Lower leg skin (tissue), 3 donors: ENCODE results near the gene USB1.

Experiments
- CTCF ChIP-seq, 3 donors: fragments of 450-650 bp; IDR thresholded peaks; one replicate each; pipeline ENCODE4 v1.5.1; 2016; ENCODE audit warnings: antibody characterized with exemption in 3 of 3, mild to moderate bottlenecking in 3 of 3, moderate library complexity in 2 of 3
- POLR2A ChIP-seq, 2 donors: fragments of 450-650 bp; IDR thresholded peaks; one replicate each; pipeline ENCODE4 v1.6.1; 2016 to 2017; ENCODE audit warnings: antibody characterized with exemption in 2 of 2, mild to moderate bottlenecking in 1 of 2, moderate library complexity in 1 of 2

- TF ChIP-seq CTCF (IDR thresholded peaks at IDR 0.05) (no peak), POLR2A (IDR thresholded peaks at IDR 0.05) (no peak)
Observed at GRCh38 chr16:57960310-57960709, 40.9 kb upstream of the USB1 start.
